ENCODE data around the gene ZNF793.

Gene ZNF793

GRCh38 chr19:37506387-37507166 lies at the start of gene ZNF793:
Gene ZNF793 (plus strand): TSS chr19:37506939. CDS start chr19:37523440, 16,501 bp downstream.
- peak; percentile 96 to 97 (median 96) for DNase-seq

- DNase-seq, result no peak
These were observed 40.4 kb upstream of the ZNF793 start for GRCh38 chr19:37466277-37466797.

- peak; percentile 72 to 93 (median 78) for DNase-seq
These were observed 39.7 kb upstream of the ZNF793 start, which contains the start of gene ZNF569 for GRCh38 chr19:37466798-37467607. Gene ZNF569 (minus strand): TSS chr19:37467444. CDS start chr19:37444921, 22,523 bp downstream.

GRCh38 chr19:37467608-37468090 lies 39.1 kb upstream of the ZNF793 start:
- DNase-seq, result no peak

- peak; percentile 49 to 93 (median 73) for DNase-seq
These were observed 37.6 kb upstream of the ZNF793 start, which contains the start of gene ZNF570 for GRCh38 chr19:37468961-37469777. Gene ZNF570 (plus strand): TSS chr19:37469356. CDS start chr19:37470355, 999 bp downstream.

GRCh38 chr19:37470216-37470615 lies 36.5 kb upstream of the ZNF793 start:
- DNase-seq, result no peak

- no peak for DNase-seq
These were observed 34.6 kb upstream of the ZNF793 start for GRCh38 chr19:37472165-37472564.

- DNase-seq, result no peak
These were observed 22.2 kb upstream of the ZNF793 start for GRCh38 chr19:37484406-37485168.

- no peak for DNase-seq
These were observed 14.5 kb upstream of the ZNF793 start for GRCh38 chr19:37492213-37492612.

GRCh38 chr19:37505958-37506386 lies 767 bp upstream of the ZNF793 start:
- peak in 1 of 3 experiments; percentile 81 for DNase-seq

GRCh38 chr19:37507167-37507464 lies 377 bp downstream of the ZNF793 start:
- no peak for DNase-seq

- no peak for DNase-seq
These were observed 4.4 kb downstream of the ZNF793 start for GRCh38 chr19:37511186-37511585.

- no peak for DNase-seq
These were observed 5.1 kb downstream of the ZNF793 start for GRCh38 chr19:37511821-37512220.

GRCh38 chr19:37513397-37513796 lies 6.7 kb downstream of the ZNF793 start:
- DNase-seq, result no peak

- DNase-seq, result no peak
These were observed 13.2 kb downstream of the ZNF793 start for GRCh38 chr19:37519890-37520289.

GRCh38 chr19:37537391-37537947 lies 30.7 kb downstream of the ZNF793 start:
- no peak for DNase-seq

- peak in 1 of 3 experiments; percentile 40 for DNase-seq
These were observed 44.6 kb downstream of the ZNF793 start for GRCh38 chr19:37551129-37551993.

GRCh38 chr19:37563518-37563917 lies 56.8 kb downstream of the ZNF793 start:
- DNase-seq, result no peak

- no peak for DNase-seq
These were observed 58.1 kb downstream of the ZNF793 start for GRCh38 chr19:37564624-37565369.

- no peak for DNase-seq
These were observed 58.6 kb downstream of the ZNF793 start for GRCh38 chr19:37565370-37565669.

Measured in NCI-H1417 (cell line).